PFSK-1 (cell line): Measurements from ENCODE around the gene CDH1.

Experiments used
- FOXP2 ChIP-seq: optimal IDR thresholded peaks from 2 replicates; pipeline ENCODE3; 2011; ENCODE audit warnings: borderline replicate concordance, control low read depth, inconsistent platforms; ENCODE audit not compliant: insufficient read depth; ENCODE audit errors: extremely low read length, extremely low read depth
- POLR2AphosphoS5 ChIP-seq: IDR thresholded peaks from 2 replicates; pipeline ENCODE4 v1.6.1; 2012; ENCODE audit warnings: low read depth, mild to moderate bottlenecking, control low read depth, low read length, moderate library complexity
- SIN3A ChIP-seq: IDR thresholded peaks from 2 replicates; pipeline ENCODE4 v1.6.1; 2012; ENCODE audit warnings: mild to moderate bottlenecking, low read length, moderate library complexity, borderline replicate concordance; ENCODE audit not compliant: insufficient read depth
- TAF1 ChIP-seq: IDR thresholded peaks from 2 replicates; pipeline ENCODE4 v1.6.1; 2012; ENCODE audit warnings: low read length, control low read depth, borderline replicate concordance; ENCODE audit not compliant: insufficient read depth
- TF ChIP-seq, protein P1 (sequence below), 2 experiments: IDR thresholded peaks; 2 replicates each; pipeline versions ENCODE4 v1.6.1 to v1.8.0; 2011 to 2012; ENCODE audit warnings: low read depth in 2 of 2, low read length in 2 of 2, control low read depth in 1 of 2, inconsistent platforms in 1 of 2, mild to moderate bottlenecking in 1 of 2, moderate library complexity in 1 of 2; ENCODE audit not compliant: insufficient read depth in 1 of 2

Gene CDH1

DNA sequence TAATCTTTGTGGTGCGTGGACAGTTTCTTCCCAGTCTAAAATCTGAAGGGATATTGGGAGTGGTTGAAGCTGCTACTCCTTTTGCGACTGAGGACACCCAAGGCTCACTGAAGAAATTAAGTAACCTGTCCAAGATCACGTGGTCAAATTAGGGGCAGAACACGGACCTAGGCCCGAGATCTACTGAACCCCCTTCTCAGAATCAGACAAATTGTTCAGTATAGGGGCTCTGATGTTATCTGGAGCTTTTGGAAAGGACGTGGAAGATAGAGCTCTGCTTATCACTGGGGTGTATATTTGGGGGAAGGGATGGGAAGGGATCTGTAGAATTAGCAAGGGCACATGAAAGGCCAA lies 107.1 kb downstream of the CDH1 start:
- no peak for TF ChIP-seq FOXP2
- TF ChIP-seq SIN3A = no peak
- TF ChIP-seq, protein P1, sequence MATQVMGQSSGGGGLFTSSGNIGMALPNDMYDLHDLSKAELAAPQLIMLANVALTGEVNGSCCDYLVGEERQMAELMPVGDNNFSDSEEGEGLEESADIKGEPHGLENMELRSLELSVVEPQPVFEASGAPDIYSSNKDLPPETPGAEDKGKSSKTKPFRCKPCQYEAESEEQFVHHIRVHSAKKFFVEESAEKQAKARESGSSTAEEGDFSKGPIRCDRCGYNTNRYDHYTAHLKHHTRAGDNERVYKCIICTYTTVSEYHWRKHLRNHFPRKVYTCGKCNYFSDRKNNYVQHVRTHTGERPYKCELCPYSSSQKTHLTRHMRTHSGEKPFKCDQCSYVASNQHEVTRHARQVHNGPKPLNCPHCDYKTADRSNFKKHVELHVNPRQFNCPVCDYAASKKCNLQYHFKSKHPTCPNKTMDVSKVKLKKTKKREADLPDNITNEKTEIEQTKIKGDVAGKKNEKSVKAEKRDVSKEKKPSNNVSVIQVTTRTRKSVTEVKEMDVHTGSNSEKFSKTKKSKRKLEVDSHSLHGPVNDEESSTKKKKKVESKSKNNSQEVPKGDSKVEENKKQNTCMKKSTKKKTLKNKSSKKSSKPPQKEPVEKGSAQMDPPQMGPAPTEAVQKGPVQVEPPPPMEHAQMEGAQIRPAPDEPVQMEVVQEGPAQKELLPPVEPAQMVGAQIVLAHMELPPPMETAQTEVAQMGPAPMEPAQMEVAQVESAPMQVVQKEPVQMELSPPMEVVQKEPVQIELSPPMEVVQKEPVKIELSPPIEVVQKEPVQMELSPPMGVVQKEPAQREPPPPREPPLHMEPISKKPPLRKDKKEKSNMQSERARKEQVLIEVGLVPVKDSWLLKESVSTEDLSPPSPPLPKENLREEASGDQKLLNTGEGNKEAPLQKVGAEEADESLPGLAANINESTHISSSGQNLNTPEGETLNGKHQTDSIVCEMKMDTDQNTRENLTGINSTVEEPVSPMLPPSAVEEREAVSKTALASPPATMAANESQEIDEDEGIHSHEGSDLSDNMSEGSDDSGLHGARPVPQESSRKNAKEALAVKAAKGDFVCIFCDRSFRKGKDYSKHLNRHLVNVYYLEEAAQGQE (IDR thresholded peaks at IDR 0.05; ENCODE audit: insufficient read depth in 1 of 2, low read depth in 2 of 2, low read length in 2 of 2) = no peak
- TF ChIP-seq TAF1 = no peak
- TF ChIP-seq POLR2AphosphoS5 = no peak

DNA sequence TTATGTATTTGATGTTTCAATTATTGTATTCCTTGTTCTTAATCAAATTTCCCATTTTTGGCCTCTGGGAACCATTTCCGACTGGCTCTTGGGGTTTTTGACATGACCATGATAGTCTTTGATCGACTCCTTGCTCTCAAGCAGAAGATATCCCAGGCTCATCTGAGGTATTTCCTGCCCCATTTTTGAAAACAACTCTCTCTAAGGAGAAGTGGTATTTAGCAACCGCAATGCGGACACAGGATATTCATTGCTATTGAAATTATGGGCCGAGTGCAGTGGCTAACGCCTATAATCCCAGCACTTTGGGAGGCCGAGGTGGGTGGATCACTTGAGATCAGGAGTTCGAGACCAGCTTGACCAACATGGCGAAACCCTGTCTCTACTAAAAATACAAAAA lies 111.7 kb downstream of the CDH1 start:
- TF ChIP-seq, protein P1 (IDR thresholded peaks at IDR 0.05; ENCODE audit: insufficient read depth in 1 of 2, low read depth in 2 of 2, low read length in 2 of 2) = no peak
- TF ChIP-seq FOXP2 = no peak
- TF ChIP-seq TAF1 = no peak
- no peak for TF ChIP-seq SIN3A
- no peak for TF ChIP-seq POLR2AphosphoS5

DNA sequence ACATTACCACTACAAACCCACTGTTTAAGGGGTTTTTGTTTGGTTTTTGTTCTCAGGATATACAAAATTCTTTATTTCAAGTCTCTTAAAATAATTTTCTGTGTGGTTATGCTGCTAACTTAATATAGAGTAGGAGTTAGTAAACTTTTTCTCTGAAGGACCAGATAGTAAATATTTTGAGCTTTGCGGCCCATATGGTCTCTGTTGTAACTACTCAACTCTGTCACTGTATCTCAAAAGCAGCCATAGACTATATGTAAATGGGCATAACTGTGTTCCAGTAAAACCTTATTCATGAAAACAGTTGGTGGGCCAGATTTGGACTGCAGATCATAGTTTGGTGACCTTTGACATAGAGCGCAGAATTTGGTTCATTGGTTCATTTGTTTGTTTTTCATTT lies 113.4 kb downstream of the CDH1 start:
- no peak for TF ChIP-seq FOXP2
- TF ChIP-seq SIN3A = no peak
- TF ChIP-seq POLR2AphosphoS5 = no peak
- TF ChIP-seq TAF1 = no peak
- TF ChIP-seq, protein P1 (IDR thresholded peaks at IDR 0.05; ENCODE audit: insufficient read depth in 1 of 2, low read depth in 2 of 2, low read length in 2 of 2) = no peak

DNA sequence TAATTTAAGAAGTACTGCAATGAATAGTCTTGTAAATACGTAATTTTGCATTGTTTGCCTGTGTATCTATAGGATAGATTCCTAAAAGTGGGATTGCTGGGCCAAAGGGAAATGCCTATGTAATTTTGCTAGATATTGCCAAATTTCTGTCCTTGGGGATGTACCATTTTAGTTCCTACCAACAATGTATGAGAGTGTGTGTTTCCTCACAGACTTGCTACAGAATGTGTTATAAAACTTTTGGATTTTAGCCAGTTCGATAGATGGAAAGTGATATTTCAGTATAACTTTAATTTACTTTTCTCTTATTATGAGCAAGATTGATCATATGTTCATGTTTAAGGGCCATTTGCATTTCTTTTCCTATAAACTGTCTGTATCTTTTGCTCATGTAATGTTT lies 114.5 kb downstream of the CDH1 start:
- TF ChIP-seq SIN3A (no peak), POLR2AphosphoS5 (no peak), FOXP2 (no peak), TAF1 (no peak)
- TF ChIP-seq, protein P1 (IDR thresholded peaks at IDR 0.05; ENCODE audit: insufficient read depth in 1 of 2, low read depth in 2 of 2, low read length in 2 of 2) = no peak

DNA sequence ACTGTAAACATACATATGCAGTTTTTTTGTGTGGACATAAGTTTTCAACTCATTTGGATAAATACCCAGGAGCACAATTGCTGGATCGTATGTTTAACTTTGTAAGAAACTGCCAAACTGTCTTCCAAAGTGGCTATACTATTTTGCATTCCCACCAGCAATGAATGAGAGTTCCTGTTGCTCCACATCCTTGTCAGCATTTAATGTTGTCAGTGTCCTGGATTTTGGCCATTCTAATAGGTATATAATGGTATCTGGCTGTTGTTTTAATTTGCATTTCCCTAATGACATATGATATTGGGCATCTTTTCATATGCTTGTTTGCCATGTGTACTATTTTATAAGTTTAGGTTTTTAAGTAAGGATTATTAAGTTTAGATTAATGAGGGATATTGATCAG lies 120.4 kb downstream of the CDH1 start:
- TF ChIP-seq POLR2AphosphoS5 (no peak), TAF1 (no peak), SIN3A (no peak), FOXP2 (no peak)
- TF ChIP-seq, protein P1 (IDR thresholded peaks at IDR 0.05; ENCODE audit: insufficient read depth in 1 of 2, low read depth in 2 of 2, low read length in 2 of 2) = no peak
